NCI-H446 (cell line): ENCODE measurements around the gene PRAC2.
"Not testable (repeated sequence)": the region's sequence is repeated elsewhere in the genome, so short reads cannot be mapped to it uniquely, and the experiment has no call there.

Experiments
- DNase-seq, 2 experiments: peaks; one replicate each; lab custom pipeline; 2025; lab: John Stamatoyannopoulos, UW

The PRAC2 gene

DNA sequence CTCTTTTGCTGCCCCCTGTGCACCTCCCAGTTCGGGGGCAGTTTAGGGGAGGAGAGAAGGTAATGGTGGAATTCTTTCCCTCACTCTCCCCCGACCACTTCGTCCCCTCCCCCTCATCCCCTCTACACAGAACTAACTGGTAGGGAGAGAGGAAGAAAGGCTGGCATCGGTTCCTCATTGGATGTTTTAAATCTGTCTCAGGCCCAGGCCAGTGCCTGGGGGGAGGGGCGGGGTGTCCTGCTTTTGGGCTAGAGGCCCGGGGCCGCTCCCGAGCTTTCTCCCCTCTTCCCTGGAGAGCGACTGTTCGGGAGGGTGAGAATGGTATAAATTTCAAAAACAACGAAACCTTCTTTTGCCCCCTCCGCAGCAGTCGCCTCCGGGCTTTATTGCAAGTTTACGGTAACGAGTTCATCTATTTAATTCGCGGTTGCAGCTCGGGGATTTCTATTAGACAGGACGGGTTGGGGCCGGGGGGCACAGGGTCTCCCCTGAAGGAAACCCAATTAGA lies at the start of gene PRAC2:
Gene PRAC2 (plus strand): TSS at position 271 of the 508 bp plus-strand sequence. CDS start 1,226 bp downstream, outside the sequence.
- no peak for DNase-seq

DNA sequence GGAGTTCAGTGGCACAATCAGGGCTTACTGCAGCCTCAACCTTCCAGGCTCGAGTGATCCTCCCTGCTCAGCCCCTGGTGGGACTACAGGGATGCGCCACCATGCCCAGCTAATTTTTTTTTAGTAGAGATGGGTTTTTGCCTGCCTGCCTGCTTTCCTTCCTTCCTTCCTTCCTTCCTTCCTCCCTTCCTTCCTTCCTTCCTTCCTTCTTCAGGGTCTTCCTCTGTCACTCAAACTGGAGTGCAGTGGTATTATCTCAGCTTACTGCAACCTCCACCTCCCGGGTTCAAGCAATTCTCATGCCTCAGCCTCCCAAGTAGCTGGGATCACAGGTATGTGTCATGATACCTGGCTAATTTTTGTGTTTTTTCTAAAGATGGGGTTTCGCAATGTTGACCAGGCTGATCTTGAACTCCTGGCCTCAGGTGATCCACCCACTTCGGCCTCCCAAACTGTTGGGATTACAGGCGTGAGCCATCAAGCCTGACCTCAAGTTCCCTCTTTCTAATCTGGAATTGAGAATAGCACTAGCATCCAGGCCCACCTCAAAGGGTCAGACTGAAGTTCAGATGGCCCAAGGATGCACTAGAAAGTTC lies 45.9 kb upstream of the PRAC2 start:
- DNase-seq: no peak

DNA sequence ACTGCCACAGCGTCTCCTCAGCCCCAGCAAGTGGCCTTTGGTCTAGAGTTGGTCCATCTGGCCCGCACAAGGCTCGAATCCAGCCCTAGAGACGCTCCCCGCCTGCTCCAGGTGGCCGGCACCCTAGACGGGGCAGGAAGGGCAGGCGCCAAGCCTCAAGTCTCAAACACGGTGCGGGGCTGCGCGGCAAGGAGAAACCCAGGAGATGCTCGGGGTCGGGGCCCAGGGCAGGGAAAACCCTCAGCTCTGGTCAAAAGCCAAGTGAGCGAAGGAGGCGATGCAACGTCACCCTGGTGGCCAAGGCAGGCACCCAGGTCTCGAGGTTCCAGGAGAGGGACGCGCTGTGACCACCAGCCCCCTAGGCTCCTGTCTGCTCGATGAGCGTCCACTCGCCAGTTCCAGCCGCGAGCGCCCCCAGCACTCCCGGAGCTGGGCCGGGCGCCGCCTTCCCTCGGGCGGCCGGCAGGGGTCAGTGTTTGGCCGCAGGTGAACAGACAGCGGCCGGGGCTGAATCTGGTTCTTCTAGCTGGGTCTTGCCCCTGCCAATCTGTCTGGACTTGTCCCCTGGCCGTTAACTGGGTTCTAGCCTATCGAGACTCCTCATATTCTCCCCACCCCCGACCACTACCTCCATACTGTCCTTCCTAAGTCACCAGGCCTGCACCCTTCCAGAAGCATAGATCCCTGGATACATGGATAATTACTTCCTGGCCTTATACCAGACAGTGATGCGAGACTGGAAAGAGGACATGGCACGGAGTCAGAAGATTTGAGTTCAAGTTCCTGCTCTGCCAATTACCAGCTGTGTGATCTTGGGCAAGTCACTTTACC lies 44.6 kb upstream of the PRAC2 start:
- peak in 1 of 2 experiments; percentile 52 for DNase-seq

DNA sequence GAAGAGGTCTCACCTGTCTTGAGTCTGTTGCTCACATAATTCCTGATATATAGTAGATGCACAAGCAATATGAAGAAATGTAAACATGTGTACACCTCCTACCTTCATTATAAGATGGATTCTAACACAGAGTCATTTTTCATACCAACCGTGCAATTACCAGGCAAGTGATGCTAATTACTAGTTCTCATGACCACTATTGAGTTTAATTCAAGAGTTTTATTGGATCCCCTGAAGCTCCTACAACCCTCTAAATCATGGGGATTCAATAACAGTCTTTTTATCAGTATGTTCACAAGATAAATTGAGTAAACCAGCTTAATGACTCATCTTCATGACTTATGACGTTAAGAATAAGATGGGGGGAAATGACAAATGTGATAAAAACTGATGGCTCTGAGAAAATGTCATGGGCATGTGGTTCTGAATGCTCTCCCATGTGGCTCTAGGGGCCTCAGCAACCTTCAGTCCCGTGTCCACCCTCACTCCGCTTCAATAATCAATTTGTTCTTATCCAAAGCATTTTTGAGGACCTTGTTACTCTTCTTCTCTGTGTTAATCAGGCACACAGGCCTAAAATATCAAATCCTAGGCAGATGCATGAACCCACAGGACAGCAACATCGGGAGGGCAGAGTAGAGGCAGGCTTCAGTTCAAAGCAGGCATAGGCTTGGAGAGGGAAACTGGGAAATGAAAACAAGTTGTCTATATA lies 43.4 kb upstream of the PRAC2 start:
- no peak for DNase-seq

DNA sequence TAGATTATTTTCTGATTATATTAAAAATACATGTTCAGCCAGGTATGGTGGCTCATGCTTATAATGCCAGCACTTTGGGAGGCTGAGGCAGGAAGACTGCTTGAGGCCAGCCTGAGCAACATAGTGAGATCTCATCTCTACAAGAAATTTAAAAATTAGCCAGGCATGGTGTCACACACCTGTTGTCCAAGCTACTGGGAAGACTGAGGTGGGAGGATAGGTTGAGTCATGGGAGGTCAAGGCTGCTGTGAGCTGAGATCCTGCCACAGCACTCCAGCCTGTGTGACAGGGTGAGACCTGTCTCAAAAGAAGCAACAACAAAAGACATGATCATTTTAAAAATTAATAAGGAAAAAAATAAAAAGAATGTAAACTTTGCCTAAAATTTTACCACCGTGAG lies 41.4 kb upstream of the PRAC2 start:
- DNase-seq: no peak

DNA sequence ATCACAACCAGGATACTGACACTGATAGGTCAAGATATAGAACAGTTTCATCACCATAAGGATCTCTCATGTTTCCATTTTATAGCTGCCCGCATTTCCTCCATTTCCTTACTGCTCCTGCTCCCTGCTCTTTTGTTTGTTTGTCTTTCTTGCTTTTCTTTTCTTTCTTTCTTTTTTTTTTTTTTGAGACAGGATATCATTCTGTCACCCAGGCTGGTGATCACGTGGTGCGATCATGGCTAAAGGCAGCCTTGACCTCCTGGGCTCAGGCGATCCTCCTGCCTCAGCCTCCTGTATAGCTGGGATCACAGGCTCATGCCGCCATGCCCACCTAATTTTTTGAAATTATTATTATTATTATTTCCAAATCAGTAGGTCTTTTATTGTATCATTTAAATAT lies 32.3 kb upstream of the PRAC2 start:
- DNase-seq: no peak

DNA sequence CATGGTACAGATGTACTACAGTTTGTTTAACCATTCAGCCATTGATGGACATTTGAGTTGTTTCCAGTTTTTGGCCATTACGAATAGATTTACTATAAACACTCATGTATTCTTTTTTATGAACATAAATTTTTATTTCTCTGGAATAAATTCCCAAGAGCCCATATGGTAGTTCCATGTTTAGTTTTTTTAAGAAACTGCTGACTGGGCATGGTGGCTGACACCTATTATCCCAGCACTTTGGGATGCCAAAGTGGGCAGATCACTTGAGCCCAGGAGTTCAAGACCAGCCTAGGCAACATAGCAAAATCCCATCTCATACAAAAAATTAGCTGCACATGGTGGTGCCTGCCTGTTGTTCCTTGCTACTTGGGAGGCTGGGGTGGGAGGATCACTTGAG lies 30.9 kb upstream of the PRAC2 start:
- DNase-seq: no peak

DNA sequence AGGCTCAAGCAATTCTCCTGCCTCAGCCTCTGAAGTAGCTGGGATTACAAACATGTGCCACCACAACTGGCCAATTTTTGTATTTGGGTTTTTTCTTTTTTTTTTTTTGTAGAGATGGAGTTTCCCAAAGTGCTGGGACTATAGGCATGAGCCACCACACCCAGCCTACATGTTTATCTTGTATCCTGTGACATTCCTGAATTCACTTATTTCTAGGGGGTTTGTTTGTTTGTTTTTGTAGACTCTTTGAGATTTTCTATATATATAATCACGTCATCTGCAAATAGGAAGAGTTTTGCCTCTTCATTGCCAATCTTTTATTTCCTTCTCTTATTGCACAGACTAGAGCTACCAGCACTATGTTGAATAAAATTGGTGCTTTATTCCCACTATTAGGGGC lies 29.8 kb upstream of the PRAC2 start:
- no peak for DNase-seq

DNA sequence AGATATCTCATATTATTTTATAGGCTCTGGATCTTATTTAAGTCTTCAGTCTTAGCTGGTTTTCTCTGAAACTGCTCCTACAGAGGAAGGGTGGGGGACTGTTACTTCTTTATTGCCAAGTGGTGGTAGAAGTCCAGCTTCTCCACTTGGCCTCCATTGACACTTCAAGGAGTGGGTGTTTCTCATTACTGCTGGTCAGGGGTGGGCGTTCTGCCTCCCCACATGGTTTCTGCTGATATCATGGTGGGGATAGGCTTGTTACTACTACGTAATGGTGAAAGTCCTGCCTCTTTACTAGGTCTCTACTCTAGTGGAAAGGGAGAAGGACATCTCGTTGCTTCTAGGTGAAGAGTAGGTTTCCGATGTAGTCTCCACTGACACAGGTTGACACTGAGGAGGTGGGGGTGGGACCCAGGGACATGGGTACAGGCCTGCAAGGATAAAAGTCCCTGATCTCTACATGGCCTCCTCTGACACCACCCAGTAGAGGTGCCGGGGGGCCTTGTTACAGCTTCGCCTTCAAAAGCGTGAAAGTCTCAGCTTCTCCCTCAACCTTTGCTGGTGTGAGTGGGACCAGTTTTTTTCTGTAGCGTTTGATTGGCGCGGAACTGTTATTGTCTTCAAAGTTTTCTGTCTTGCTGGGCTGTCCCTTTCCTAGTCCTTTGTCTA lies 21.0 kb upstream of the PRAC2 start:
- no peak for DNase-seq

DNA sequence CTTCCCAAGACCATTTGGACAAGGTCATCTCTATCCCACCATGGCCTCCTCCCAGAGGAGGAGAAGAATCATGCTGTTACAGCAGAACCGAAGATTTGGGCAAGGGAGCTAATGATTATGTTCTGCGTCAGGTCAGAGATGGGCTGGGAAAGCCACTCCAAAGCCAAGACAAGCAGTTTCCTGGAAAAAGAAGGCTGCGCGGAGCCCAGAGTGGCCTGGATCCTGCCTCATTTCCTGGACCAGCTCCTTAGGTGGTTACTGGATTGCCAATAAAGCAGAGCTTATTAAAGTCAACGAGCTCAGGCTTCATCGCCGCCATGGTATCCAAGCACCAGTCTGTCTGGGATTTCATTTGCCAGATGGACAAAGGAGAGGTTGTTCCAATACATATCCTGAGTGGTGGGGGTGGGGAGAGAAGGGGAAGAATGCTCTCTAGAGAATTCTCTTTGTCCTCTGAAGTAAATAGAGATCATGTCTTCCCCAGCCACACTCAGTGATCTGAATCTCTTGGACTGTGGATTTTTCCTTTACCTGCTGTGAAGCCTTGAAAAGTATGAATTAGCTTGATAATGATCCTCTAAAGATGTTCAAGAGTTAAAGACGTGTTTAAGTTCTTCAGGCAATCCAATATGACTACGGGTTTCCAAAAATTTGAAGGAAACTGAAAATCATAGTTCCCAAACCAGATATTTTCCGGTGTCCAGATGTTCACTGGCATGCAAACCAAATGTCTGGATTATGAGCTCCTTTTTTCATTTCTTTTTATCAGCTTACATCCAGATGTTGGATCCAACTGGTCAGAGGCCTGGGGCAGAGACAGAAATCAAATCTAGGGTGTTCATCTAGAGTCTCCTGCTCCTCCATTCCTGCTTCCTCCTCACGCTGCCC lies 18.4 kb upstream of the PRAC2 start:
- no peak for DNase-seq

DNA sequence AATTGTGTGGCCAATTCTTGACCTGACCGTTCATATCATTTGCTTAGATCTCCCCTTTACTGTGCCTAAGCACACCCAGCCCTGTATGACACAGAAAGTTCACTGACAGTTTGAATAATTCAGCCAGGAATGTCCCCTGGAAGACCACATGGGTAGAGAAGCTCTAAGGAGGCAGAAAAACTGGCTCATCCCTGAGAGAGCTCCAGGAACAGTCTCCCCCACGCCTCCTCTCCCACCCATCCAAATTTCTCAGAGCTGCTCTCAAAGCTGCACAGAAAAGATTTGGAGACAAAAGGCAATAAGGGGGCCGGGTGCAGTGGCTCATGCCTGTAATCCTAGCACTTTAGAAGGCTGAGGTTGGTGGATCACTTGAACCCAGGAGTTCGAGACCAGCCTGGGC lies 11.9 kb upstream of the PRAC2 start:
- DNase-seq: no peak

DNA sequence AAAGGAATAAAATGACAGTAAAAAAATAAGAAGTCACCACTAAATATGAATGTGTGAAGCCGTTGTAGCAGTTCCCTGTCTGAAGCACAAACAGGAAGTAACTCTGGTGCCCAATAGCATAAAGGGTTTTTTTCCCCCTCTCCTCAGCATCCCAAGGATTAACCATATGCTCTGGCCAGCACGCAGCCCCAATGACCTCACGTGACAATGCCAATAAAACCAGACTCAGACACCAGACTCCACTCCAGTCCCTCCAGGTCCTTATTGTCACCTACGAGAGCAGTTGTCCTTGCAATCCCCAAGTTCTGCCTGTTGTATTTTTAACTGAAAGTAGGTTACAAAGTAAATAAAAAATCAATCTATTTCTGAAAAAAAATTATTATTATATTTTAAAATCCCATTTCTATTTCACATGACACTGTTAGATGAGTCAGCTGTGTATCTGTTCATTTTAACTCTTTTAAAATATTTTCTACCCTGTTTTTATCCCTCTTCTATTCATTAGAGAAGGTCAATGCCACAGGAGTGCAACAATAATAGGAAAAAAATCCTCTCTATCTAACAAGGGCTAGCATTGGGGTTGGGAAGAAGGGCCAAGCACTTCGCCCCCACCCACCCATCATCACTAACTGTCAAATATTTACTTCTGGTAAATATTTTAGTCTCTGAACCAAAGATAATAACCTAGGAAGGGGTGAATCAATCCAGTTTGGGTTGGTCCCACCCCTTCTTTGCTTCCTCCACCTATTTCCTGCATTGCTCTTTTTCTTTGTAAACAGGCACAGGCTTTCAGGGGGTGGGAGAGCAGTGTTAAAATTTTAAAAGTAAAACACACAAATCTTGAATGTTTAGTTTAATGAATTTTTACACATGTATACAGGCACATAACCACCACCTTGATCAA lies 7.2 kb upstream of the PRAC2 start:
- DNase-seq: no peak

DNA sequence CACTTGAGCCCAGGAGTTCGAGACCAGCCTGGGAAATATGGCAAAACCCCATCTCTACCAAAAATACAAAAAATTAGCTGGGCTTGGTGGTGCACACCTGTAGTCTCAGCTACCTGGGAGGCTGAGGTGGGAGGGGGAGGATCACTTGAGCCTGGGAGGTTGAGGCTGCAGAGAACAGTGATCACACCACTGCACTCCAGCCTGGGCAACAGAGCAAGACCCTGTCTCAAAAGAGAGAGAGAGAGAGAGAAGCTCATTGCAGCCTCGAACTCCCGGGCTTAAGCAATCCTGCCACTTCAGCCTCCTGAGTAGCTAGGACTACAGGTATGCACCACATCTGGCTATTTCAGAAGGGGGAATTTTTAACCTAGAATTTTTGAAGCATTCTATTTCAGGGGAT lies 6.4 kb upstream of the PRAC2 start:
- not testable (repeated sequence) for DNase-seq

DNA sequence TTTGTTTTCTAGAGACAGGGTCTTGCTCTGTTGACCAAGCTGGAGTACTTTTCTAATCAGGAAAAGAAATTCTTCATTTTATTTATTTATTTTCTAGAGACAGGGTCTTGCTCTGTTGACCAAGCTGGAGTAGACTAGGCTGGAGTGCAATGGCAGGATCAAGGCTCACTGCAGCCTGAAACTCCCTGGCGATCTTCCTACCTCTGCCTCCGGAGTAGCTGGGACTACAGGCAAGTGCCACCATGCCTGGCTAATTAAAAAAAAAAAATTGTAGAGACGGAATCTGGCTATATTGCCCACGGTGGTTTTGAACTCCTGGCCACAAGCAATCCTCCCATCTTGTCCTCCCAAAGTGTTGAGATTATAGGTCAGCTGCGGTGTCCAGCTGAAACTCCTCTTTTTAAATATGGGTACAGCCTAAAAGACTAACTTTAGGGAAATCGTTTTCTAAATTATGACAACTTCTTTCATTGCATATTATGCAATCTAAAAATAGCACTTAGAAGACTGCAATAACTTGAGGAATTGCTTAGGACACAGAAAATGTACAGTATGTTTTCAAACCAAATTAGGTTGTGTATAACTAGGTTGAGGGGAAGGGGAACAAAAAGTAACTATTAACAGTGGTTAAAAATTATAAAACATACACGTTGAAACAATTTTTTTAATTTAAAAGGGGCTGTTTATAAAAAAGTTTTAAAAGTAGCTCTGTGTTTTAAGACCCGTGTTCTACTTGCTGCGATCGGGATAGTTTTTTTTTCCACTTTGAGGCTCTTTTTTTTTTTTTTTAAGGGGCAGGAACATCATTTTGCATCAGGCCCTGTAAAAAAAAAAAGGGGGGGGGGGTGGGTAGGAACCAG lies 5.4 kb upstream of the PRAC2 start:
- DNase-seq: no peak

DNA sequence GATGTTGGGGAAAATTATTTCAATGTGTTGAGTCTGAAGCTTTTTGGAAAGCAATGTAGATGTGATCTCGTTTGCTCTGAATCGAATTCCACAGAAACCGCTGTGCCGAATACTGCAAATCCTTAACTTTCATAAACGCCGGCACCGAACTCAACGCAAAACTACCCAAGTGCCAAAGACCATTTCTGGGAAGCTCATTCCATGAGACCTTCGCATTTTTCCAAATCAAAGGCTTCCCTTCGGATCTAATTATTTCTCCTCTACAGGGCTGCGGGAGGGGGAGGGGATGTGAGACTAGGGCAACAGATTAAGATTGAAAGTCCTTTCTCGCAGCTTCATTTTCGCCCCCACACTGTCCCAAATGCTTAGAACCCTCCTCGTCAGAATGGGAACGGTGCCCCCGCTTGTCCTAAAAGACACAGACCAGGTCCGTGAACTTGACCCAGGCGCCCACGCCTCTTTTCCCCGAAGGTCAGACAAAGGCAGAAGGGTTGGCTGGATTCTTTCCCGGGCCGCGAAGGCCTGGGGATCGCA lies 4.7 kb upstream of the PRAC2 start:
- no peak for DNase-seq

DNA sequence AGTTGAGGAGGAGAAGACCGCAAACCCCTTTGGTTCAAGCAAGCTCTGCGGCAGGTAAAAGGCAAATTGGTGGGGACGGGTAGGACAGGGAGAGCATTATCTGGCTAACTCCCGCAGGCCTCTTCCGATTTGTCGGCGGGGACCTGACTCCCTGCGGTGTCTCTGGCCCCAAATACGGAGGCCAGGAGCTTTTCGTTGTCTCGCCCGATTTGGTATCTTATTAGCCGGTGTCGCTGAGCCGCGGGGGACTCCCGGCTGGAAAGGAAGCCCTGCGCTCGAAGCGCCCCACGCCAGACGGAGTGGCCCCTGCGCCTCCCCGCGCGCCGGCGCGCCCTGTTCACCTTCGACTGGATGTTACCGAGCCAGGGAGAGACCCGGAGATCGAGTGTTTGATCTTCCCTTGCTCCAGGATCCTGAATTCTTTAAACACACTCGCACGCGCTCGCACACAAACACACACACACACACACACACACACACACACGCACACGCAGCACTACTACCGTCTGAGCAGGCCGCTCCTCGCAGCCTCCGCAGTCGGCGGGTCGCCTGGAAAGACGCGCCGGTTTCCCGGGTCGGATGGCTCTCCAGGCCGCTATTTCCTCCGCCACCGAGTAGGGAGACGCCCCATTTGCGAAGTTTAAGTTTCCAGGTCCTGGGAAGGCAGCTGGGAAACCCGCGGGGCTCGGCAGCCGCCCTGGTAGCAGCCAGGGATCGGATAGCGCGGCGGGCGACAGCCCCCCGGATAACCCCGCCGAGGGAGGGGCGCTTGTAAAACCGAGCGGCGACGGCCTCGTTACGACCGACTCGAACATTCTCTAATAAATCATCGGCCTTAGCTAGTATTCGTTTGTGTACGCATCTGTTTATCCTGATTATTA lies 4.0 kb upstream of the PRAC2 start:
- no peak for DNase-seq

DNA sequence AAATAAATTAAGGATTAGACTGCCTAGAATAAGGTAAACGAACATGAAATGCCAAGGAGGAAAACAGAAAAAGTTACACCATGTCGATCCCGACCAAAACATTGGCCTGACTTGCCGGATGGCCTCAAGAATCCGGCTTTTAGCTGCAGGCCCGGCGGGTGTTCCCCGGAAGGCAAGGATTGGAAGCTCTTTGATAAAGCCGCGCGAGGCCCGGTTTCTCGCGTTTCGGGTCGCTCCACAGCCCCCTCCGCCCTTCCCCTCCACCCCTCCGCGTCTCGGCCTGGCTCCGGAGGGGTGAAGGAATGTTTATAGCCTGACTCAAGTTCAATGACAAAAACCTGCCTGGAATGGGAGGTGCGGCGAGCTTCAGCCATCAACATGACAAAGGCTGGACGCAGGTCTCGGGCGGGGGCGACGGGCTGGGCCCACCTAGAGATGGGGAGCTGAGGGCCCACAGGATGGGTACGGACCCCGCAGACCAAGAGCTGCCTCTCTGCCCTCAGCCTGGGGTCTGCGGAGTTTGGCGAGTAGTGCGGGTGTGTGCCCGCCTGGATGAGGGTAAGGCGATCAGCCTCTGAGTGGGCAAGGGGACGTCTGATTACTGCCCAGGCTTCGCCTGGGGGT lies 3.2 kb upstream of the PRAC2 start:
- no peak for DNase-seq
